ENCODE results near the gene ZNF280C.
"Not testable (repeated sequence)": the region's sequence is repeated elsewhere in the genome, so short reads cannot be mapped to it uniquely, and the experiment has no call there.

ZNF280C gene, protein sequence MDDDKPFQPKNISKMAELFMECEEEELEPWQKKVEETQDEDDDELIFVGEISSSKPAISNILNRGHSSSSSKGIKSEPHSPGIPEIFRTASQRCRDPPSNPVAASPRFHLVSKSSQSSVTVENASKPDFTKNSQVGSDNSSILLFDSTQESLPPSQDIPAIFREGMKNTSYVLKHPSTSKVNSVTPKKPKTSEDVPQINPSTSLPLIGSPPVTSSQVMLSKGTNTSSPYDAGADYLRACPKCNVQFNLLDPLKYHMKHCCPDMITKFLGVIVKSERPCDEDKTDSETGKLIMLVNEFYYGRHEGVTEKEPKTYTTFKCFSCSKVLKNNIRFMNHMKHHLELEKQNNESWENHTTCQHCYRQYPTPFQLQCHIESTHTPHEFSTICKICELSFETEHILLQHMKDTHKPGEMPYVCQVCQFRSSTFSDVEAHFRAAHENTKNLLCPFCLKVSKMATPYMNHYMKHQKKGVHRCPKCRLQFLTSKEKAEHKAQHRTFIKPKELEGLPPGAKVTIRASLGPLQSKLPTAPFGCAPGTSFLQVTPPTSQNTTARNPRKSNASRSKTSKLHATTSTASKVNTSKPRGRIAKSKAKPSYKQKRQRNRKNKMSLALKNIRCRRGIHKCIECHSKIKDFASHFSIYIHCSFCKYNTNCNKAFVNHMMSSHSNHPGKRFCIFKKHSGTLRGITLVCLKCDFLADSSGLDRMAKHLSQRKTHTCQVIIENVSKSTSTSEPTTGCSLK

DNA sequence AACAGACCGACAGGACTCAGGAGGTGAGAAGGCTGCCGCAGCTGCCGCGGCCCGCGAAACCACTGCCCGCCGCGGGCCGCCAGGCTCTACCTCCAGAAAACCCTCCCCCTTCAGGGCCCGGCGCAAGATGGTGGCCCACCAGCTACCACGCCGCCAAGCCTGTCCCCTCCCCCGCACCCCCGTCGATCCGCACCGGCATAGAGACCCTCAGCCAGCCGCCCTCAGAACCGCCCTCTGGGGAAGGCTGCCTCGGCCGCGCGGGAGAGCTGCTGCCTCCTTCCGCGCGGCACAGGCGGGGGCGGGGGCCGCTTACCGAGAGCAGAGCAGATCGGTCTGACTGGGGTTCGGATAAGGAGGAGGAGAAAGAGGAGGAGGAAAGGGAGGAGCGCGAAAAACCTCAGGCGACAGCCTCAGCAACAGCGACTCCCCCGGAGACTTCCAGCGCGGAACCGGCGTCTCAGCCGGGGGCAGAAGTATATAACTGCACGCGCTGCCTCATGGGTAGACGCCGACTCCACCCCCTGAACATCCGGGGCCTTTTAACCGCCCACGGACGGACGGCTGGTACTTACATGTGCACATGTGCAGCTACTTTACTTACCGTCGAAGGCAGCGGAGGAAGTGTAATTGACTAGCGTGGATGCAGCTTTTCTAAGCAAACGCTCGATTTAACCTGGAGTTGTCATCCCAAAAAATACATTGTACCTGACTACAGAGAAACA is at the start of gene ZNF280C:
Gene ZNF280C (minus strand): TSS at position 451 of the 722 bp plus-strand sequence. CDS start 8,450 bp downstream, outside the sequence.
- peak; percentile 74 to 81 for DNase-seq

DNA sequence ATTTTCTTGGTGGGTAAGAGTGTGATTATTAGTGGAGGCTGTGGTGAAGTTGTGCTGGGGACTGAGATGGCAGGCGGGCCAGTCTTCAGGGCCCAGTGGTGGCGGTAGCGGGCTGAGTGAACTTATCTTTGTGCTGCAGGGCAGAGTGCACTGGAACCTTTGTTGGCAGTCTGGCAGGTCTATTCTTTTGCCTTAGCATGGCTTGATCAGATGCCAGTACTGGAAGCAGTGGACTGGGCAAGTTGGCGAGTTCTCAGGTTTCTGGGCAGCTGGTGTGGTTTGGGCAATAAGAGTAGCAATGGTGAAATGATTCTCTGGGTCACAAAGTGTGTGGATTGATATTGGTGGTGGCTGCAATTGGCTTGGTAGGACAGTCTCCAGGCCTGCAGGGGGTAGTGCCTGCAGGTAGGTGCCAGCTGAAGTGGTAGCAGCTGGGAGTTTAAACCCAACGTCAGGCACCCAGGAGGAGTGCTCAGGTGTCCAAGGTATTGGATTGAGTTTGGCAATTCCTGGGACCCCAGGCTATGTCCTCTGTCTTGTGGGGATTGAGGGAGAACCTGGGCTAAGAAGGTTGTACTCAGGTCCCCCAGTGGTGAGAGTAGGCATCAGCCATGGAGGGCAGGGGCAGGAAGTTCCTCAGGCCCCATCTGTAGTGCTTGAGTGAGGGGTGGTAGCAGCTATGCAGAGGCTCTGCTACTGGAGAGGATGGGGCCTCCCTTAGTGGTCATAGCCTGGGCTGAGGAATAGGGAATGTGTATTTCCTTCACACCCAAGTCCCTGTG is 36.1 kb upstream of the ZNF280C start:
- DNase-seq = no peak

DNA sequence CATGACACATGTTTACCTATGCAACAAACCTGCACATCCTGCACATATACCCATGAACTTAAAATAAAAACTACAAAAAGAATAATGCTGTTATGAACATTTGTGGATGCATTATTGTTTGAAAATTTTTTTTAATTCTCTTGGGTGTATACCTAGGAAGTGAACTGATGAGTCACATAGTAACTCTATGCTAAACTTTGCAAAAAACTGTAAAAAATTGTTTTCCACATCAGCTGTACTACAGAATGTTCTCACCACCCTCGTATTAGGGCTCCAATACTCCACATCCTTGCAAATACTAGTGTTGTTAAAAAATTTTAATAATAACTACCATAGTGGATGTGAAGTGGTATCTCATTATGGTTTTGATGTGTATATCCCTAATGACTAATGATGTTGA is 33.3 kb upstream of the ZNF280C start:
- DNase-seq = no peak

DNA sequence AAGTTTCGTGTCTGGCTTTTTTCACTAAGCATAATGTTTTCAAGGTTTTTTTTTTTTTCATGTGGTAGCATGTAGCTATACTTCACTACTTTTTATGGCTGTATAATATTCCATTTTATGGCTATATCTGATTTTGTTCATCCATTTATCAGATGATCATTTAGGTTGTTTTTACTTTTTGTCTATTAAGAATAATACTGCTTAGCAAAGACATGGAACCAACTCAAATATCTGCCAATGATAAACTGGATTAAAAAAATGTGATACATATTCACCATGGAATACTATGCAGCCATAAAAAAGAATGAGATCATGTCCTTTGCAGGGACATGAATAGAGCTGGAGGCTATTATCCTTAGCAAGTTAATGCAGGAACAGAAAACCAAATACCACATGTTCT is 32.7 kb upstream of the ZNF280C start:
- DNase-seq = no peak

- no peak for DNase-seq
Observed at GRCh38 chrX:130300010-130300282, 31.2 kb upstream of the ZNF280C start.

DNA sequence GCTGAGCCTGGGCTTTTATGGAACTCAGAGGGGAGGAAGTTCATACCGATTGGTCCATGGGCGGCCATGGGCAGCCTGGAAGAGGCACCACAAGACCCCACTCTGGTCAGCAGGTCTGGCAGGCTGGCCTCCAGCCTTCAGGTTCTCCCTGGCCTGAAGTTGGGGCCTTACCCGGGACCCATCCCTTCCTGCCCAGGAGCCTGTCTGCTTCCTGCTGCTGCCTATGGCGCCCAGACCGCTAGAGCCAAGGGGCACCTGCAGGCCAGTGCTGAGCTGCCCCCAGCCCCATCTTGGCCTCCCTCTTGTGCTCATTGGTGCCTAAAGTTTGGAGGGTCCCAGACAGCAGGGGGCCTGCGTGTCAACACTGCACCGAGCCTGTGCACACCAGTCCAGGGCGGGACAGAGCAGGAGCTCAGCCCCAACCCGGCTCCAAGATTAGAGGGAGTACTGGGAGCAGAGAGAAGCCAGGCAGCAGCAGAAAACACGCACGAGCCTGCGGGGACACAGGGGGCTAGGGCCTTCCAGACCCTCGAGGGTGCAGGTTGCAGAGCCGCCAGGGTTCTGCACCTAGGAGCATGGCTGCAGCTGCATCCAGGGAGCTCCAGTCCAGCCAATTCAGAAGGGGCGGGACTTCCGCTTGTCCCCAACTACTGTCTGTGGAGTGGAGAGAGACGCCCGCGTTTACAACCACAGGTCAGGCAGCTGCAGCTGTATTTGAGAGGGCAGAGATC is 30.7 kb upstream of the ZNF280C start:
- DNase-seq = no peak

DNA sequence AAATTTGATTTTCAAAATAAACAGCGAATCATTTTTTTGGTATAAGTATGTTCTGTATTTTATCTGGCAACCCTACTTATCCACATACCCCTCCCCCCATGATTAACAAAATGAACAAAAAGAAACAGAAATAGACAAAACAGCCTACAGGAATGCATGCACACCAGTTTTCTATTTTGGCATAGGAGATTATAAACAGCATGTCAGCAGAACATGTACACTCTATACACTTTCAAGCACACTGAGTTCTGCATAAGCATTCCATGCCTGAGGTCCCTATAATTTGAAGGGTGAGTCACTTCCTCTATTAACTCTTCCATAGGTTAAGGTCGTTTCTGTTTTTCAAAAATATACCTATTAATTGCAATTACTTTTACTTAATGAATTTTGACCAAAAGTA is 28.0 kb upstream of the ZNF280C start:
- DNase-seq = no peak

DNA sequence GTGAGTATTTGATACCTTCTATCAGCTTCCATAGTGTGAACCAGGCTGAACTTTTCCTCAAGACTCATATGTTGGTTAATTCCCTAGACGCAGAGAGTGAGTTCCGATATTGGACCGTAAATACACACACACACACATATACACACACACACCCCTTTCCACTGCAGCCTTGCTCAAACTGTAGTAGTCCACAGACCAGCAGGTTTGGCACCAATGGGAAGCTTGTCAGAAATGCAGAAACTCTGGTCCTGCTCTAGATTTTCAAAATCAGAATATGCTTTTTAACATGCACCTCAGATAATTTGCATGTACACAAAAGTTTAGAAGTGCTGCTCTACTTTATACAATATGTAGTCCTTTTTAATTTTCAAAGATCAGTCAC is 27.6 kb upstream of the ZNF280C start:
- no peak for DNase-seq

- DNase-seq = no peak
Observed at GRCh38 chrX:130295519-130296296, 27.0 kb upstream of the ZNF280C start.

DNA sequence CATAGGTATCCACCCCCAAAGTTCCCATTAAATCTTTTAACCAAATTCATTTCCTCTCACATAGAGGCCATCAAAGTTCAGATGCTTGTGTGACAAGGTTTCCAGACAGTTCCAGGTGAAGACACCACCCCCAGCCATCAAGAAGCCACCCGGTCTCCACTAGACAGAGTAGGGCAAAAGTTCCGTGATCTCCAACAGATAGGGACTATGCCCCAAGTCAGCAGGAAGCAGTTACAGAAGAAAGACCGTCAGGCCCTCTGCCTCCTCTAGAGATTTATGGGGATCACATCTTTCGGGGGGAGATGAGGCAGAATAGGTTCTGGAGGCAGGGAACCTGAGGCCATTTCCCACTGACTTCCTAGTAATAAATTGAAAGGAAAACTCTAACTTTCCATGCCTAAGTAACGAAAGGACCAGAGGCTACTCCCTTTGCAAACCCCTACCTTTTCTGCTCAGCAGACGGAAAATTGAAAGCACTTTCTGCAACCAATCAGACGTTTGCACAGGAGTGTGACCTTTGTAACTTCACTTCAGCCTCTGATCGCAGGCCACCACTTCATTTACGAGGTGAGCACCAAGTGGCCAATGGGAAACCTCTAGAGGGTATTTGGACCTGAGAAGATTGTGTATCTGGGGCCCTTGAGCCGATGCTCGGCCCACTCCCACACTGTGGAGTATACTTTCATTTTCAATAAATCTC is 18.5 kb upstream of the ZNF280C start:
- DNase-seq = no peak

DNA sequence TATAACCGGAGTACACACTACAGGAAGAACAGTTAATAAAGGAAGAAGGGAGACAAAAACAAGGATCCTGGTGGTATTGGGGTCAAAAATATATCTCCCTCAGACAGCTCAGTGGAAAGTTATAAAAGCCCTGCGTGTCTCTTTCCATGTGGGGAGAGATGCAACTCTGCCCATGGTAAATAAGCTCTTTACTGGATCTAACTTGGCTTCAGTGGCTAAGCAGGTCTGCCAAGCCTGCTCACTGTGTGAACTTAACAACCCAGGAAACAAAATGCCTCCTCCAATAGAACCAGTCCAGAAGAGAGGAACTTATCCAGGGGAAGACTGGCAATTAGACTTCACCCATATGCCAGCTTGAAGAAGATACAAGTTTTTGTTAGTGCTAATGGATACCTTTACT is 17.0 kb upstream of the ZNF280C start:
- DNase-seq = no peak

DNA sequence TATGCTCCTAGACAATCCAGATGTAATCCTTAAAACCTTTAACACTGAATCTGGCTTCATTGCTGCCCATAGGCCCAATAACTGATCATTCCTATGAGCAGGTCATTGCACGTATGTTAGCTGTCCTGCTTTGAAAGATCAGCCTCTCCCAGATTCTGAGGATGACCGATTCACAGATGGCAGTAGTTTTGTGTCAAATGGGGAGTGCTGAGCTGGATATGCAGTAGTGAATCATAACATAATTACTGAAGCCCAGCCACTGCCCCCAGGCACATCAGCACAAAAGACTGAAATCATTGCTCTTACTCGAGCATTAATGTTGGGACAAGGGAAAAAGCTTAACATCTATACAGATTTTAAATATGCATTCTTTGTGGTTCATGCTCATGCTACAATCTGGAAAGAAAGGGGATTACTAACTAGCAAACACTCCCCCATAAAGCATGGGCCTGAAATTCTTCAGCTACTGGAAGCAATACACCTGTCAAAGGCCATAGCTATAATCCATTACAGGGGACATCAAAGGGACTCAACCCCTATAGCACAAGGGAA is 16.4 kb upstream of the ZNF280C start:
- DNase-seq = no peak

GRCh38 chrX:130282151-130282550 is 13.5 kb upstream of the ZNF280C start:
- DNase-seq = no peak

DNA sequence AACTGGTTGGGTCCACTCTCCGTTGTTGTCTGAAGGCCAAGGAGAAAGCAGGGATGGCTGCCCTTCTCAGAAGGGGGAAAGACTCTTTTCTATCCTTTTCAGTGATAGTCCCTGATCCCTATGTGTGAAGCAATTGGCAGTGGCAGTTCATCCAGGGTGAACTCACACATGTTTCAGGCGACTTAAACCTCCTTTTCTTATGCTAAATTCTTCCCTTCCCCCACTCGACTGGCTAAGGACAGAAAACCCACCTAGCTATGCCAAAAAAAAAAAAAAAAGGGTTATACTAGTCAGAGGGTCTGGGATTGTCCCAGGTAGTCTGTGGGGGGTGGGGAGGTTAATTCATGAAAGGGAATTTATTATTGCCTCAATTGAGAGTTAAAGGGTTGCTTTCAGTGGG is 12.2 kb upstream of the ZNF280C start:
- no peak for DNase-seq

DNA sequence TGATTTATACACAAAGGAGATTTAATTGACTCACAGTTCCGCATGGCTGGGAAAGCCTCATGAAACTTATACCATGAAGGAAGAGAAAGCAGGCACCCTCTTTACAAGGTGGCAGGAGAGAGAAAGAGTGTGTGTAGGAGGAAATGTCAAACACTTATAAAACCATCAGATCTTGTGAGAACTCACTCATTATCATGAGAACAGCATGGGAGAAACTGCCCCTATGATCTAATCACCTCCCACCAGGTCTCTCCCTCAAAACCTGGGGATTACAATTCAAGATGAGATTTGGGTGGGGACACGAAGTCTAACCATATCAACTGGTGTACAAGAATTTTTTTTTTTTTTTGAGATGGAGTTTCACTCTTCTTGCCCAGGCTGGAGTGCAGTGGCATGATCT is 3.6 kb upstream of the ZNF280C start:
- not testable (repeated sequence) for DNase-seq

- not testable (repeated sequence) for DNase-seq
Observed at GRCh38 chrX:130269391-130269790, 692 bp upstream of the ZNF280C start.

- DNase-seq = no peak
Observed at GRCh38 chrX:130267956-130268448, 697 bp downstream of the ZNF280C start.

- DNase-seq = peak in 1 of 2 experiments; percentile 0
Observed at GRCh38 chrX:130264573-130264972, 4.1 kb downstream of the ZNF280C start.

DNA sequence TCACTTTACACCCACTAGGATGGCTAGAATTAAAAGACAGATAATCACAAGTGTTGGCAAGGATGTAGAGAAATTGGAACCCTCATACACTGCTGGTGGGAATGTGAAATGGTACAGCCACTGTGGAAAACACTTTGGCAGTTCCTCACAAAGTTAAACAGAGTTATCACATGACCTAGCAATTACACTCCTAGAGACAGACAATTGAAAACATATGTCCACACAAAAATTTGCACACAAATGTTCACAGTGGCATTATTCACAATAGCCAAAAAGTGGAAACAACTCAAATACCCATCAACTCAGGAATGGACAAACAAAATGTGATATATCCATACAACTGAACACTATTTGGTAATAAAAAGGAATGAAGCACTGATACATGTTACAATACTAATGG is 5.7 kb downstream of the ZNF280C start:
- DNase-seq = no peak

GRCh38 chrX:130262231-130262630 is 6.5 kb downstream of the ZNF280C start:
- DNase-seq = no peak
